HCT116 (cell line): ENCODE results near the gene CYP4F12. TPM values are rescaled to one million over a fixed set of nuclear protein-coding genes. Genes with fewer than 3 reads are reported as not detected.

ENCODE experiments used
- ATAC-seq: fragments of 200-7000 bp; cut with Tn5 transposase; 2 replicates; pipeline ENCODE4 v1.9.1; 2020; ENCODE audit warnings: mild to moderate bottlenecking, moderate library complexity
- BruUV-seq: library from RNA; stranded (reverse); fragments of 400-500 nt; replicated peaks from 2 replicates; lab custom pipeline; 2021; lab: Mats Ljungman, UMichigan
- CTCF ChIA-PET: fragments of 300-600 bp; sonication (Branson Sonifier 250); formaldehyde crosslinking; loops from one replicate; lab custom pipeline; 2021; ENCODE audit warnings: antibody characterized with exemption; lab: Charles Lee
- POLR2A ChIA-PET: fragments of 300-600, 350-600 bp; sonication (Branson Sonifier 250); formaldehyde crosslinking; loops from one replicate; lab custom pipeline; 2021; ENCODE audit warnings: antibody characterized with exemption; lab: Charles Lee
- RAD21 ChIA-PET, 2 experiments: fragments of 300-600 bp; sonication (Branson Sonifier 250); formaldehyde crosslinking; loops; one replicate each; lab custom pipeline; 2023; ENCODE audit warnings: low total read pairs in 2 of 2; ENCODE audit not compliant: uncharacterized antibody in 2 of 2, unreplicated experiment in 2 of 2, low non-redundant PET in 1 of 2; lab: Charles Lee
- DNase-seq: peaks from one replicate; pipeline ENCODE4 v3.0.0-alpha.2; 2010; ENCODE audit warnings: low read depth, low spot score
- H2AFZ ChIP-seq: fragments of 200-600 bp; shearing (Covaris generic), sonication (generic); 2 replicates; pipeline ENCODE4 v1.6.1; 2017; ENCODE audit warnings: low read depth, mixed run types, mixed read lengths, antibody characterized with exemption, low read length; ENCODE audit not compliant: poor library complexity, severe bottlenecking
- H3K27ac ChIP-seq: 2 replicates; pipeline ENCODE4 v1.5.1; 2012; ENCODE audit warnings: low read depth, low read length
- H3K27me3 ChIP-seq: fragments of 200-600 bp; sonication (generic); 2 replicates; pipeline ENCODE4 v1.6.1; 2016; ENCODE audit warnings: mixed run types, low read length, mixed read lengths; ENCODE audit not compliant: insufficient read depth
- H3K36me3 ChIP-seq, 2 experiments: fragments of 200-500 bp in 1 of 2; fragments of 200-600 bp in 1 of 2; sonication (Bioruptor generic) in 1 of 2; sonication (generic) in 1 of 2; 2 replicates each; pipeline versions ENCODE4 v1.5.1 to v1.6.1; 2014 to 2016; ENCODE audit warnings: low read length in 2 of 2, inconsistent platforms in 1 of 2, mixed read lengths in 1 of 2, mixed run types in 1 of 2; ENCODE audit not compliant: insufficient read depth in 2 of 2, control insufficient read depth in 1 of 2
- H3K4me1 ChIP-seq, 2 experiments: fragments of 200-600 bp in 1 of 2; sonication (generic) in 1 of 2; 2 replicates each; pipeline versions ENCODE4 v1.5.1 to v1.6.1; 2012 to 2017; ENCODE audit warnings: low read length in 2 of 2, inconsistent platforms in 1 of 2, mild to moderate bottlenecking in 1 of 2, mixed read lengths in 1 of 2, mixed run types in 1 of 2, moderate library complexity in 1 of 2; ENCODE audit not compliant: insufficient read depth in 2 of 2, control insufficient read depth in 1 of 2
- H3K4me2 ChIP-seq: fragments of 200-600 bp; sonication (generic); 2 replicates; pipeline ENCODE4 v1.6.1; 2017; ENCODE audit warnings: mixed run types, low read length, mixed read lengths
- H3K4me3 ChIP-seq, 2 experiments: fragments of 200-600 bp in 1 of 2; sonication (generic) in 1 of 2; replicated peaks in 1 of 2; 2 replicates each; pipeline ENCODE4 v1.5.1; 2011 to 2016; ENCODE audit warnings: low read length in 2 of 2, control low read depth in 1 of 2, low read depth in 1 of 2, mild to moderate bottlenecking in 1 of 2, mixed read lengths in 1 of 2, mixed run types in 1 of 2
- H3K79me2 ChIP-seq: fragments of 200-600 bp; sonication (generic); 2 replicates; pipeline ENCODE4 v1.6.1; 2017; ENCODE audit warnings: mild to moderate bottlenecking, mixed run types, low read length, moderate library complexity, mixed read lengths; ENCODE audit not compliant: insufficient read depth
- H3K9ac ChIP-seq: fragments of 200-600 bp; sonication (generic); 2 replicates; pipeline ENCODE4 v1.6.1; 2016; ENCODE audit warnings: low read length, mixed read lengths
- H3K9me2 ChIP-seq: fragments of 200-600 bp; sonication (generic), shearing (Covaris generic); 2 replicates; pipeline ENCODE4 v1.6.1; 2017; ENCODE audit warnings: mixed run types, mild to moderate bottlenecking, moderate library complexity; ENCODE audit not compliant: insufficient read depth
- H3K9me3 ChIP-seq, 2 experiments: fragments of 200-500 bp in 1 of 2; fragments of 200-600 bp in 1 of 2; sonication (Bioruptor generic) in 1 of 2; sonication (generic) in 1 of 2; 2 replicates each; pipeline ENCODE4 v1.6.1; 2014 to 2017; ENCODE audit warnings: low read length in 2 of 2, mixed read lengths in 2 of 2, inconsistent platforms in 1 of 2, low read depth in 1 of 2, mild to moderate bottlenecking in 1 of 2, mixed run types in 1 of 2, moderate library complexity in 1 of 2; ENCODE audit not compliant: control insufficient read depth in 1 of 2, insufficient read depth in 1 of 2
- H4K20me1 ChIP-seq: fragments of 200-600 bp; sonication (generic), shearing (Covaris generic); 2 replicates; pipeline ENCODE4 v1.6.1; 2017; ENCODE audit warnings: mixed run types, mild to moderate bottlenecking, moderate library complexity; ENCODE audit not compliant: insufficient read depth
- CTCF ChIP-seq, 3 experiments: fragments of 200-600 bp in 1 of 3; sonication (generic) in 1 of 3; IDR thresholded peaks in 2 of 3; conservative IDR thresholded peaks in 1 of 3; 2 replicates each; pipeline ENCODE4 v1.5.1; 2012 to 2017; ENCODE audit warnings: low read depth in 2 of 3, low read length in 2 of 3, antibody characterized with exemption in 1 of 3, borderline replicate concordance in 1 of 3, control low read depth in 1 of 3, mild to moderate bottlenecking in 1 of 3, mixed read lengths in 1 of 3, mixed run types in 1 of 3, moderate library complexity in 1 of 3; ENCODE audit not compliant: insufficient read depth in 1 of 3
- EZH2phosphoT487 ChIP-seq: fragments of 200-600 bp; IDR thresholded peaks from 2 replicates; pipeline ENCODE4 v1.6.1; 2018; ENCODE audit warnings: antibody characterized with exemption, borderline replicate concordance
- FOSL1 ChIP-seq: IDR thresholded peaks from 2 replicates; pipeline ENCODE4 v1.6.1; 2012; ENCODE audit warnings: low read depth
- POLR2AphosphoS5 ChIP-seq: IDR thresholded peaks from 2 replicates; pipeline ENCODE4 v1.6.1; 2011; ENCODE audit warnings: mild to moderate bottlenecking, low read depth, low read length, moderate library complexity
- RAD21 ChIP-seq: IDR thresholded peaks from 2 replicates; pipeline ENCODE4 v1.6.1; 2012; ENCODE audit warnings: low read depth, mild to moderate bottlenecking
- SRF ChIP-seq: IDR thresholded peaks from 2 replicates; pipeline ENCODE4 v1.6.1; 2012; ENCODE audit warnings: low read depth
- TCF7L2 ChIP-seq: IDR thresholded peaks from 2 replicates; pipeline ENCODE4 v1.7.0; 2011; ENCODE audit warnings: borderline replicate concordance, inconsistent platforms; ENCODE audit not compliant: insufficient read depth, insufficient read length; ENCODE audit errors: extremely low read depth
- YY1 ChIP-seq: IDR thresholded peaks from 2 replicates; pipeline ENCODE4 v1.6.1; 2011; ENCODE audit warnings: low read length, low read depth, moderate library complexity, mild to moderate bottlenecking; ENCODE audit not compliant: insufficient replicate concordance; ENCODE audit errors: extremely low read depth
- ZNF274 ChIP-seq: fragments of 200-500 bp; sonication (Bioruptor generic); IDR thresholded peaks from 2 replicates; pipeline ENCODE4 v1.6.1; 2014; ENCODE audit warnings: mild to moderate bottlenecking, low read depth, low read length, inconsistent platforms
- intact Hi-C: fragments of 100-400 bp; cut with micrococcal nuclease; formaldehyde crosslinking; loops from 2 replicates; pipeline ENCODE4 v1.10.0; 2022
- total RNA-seq: library from RNA; stranded (reverse); gene quantifications from one replicate; pipeline ENCODE4 v1.2.1, GENCODE V29; 2021; ENCODE audit not compliant: unreplicated experiment
- TF ChIP-seq, protein P1 (sequence below): IDR thresholded peaks from 2 replicates; pipeline ENCODE4 v1.6.1; 2011; ENCODE audit warnings: mild to moderate bottlenecking, low read length, moderate library complexity; ENCODE audit not compliant: insufficient replicate concordance; ENCODE audit errors: extremely low read depth
- TF ChIP-seq, protein P2 (sequence below): IDR thresholded peaks from 2 replicates; pipeline ENCODE4 v1.6.1; 2012
- TF ChIP-seq, protein P3 (sequence below): IDR thresholded peaks from 2 replicates; pipeline ENCODE4 v1.6.1; 2012; ENCODE audit warnings: low read depth

CYP4F12 gene
- total RNA-seq, 1 experiment from 2014 or later, result 4.4 TPM

- H3K79me2 ChIP-seq, result no peaks in the 10 kb centered on the region
- intact Hi-C loops, result no loop called here
- RAD21 ChIA-PET, result no interaction called here
- no peak overlapping the region for H3K4me3 ChIP-seq
- DNase-seq (no peak), ATAC-seq (no peak)
- H3K27ac ChIP-seq, result no peak overlapping the region
- no peak overlapping the region for H2AFZ ChIP-seq
- H3K27me3 ChIP-seq, result no peaks in the 10 kb centered on the region
- H3K9me2 ChIP-seq, result no peaks in the 10 kb centered on the region
- peaks cover 16 to 33% of the 10 kb centered on the region in 2 experiments for H3K4me1 ChIP-seq
- POLR2A ChIA-PET, result no interaction called here
- H3K9ac ChIP-seq, result no peak overlapping the region
- TF ChIP-seq EZH2phosphoT487 (no peak), ZNF274 (no peak), FOSL1 (no peak), POLR2AphosphoS5 (no peak), RAD21 (no peak), CTCF (IDR thresholded peaks at IDR 0.05 in 2 of 3, conservative IDR thresholded peaks at IDR 0.05 in 1 of 3; ENCODE audit: borderline replicate concordance in 1 of 3, insufficient read depth in 1 of 3, low read depth in 2 of 3, low read length in 2 of 3) (no peak), TCF7L2 (no peak), SRF (no peak), YY1 (no peak)
- TF ChIP-seq, protein P1, sequence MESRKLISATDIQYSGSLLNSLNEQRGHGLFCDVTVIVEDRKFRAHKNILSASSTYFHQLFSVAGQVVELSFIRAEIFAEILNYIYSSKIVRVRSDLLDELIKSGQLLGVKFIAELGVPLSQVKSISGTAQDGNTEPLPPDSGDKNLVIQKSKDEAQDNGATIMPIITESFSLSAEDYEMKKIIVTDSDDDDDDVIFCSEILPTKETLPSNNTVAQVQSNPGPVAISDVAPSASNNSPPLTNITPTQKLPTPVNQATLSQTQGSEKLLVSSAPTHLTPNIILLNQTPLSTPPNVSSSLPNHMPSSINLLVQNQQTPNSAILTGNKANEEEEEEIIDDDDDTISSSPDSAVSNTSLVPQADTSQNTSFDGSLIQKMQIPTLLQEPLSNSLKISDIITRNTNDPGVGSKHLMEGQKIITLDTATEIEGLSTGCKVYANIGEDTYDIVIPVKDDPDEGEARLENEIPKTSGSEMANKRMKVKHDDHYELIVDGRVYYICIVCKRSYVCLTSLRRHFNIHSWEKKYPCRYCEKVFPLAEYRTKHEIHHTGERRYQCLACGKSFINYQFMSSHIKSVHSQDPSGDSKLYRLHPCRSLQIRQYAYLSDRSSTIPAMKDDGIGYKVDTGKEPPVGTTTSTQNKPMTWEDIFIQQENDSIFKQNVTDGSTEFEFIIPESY, result no peak
- TF ChIP-seq, protein P2, sequence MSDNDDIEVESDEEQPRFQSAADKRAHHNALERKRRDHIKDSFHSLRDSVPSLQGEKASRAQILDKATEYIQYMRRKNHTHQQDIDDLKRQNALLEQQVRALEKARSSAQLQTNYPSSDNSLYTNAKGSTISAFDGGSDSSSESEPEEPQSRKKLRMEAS, result no peak
- TF ChIP-seq, protein P3, sequence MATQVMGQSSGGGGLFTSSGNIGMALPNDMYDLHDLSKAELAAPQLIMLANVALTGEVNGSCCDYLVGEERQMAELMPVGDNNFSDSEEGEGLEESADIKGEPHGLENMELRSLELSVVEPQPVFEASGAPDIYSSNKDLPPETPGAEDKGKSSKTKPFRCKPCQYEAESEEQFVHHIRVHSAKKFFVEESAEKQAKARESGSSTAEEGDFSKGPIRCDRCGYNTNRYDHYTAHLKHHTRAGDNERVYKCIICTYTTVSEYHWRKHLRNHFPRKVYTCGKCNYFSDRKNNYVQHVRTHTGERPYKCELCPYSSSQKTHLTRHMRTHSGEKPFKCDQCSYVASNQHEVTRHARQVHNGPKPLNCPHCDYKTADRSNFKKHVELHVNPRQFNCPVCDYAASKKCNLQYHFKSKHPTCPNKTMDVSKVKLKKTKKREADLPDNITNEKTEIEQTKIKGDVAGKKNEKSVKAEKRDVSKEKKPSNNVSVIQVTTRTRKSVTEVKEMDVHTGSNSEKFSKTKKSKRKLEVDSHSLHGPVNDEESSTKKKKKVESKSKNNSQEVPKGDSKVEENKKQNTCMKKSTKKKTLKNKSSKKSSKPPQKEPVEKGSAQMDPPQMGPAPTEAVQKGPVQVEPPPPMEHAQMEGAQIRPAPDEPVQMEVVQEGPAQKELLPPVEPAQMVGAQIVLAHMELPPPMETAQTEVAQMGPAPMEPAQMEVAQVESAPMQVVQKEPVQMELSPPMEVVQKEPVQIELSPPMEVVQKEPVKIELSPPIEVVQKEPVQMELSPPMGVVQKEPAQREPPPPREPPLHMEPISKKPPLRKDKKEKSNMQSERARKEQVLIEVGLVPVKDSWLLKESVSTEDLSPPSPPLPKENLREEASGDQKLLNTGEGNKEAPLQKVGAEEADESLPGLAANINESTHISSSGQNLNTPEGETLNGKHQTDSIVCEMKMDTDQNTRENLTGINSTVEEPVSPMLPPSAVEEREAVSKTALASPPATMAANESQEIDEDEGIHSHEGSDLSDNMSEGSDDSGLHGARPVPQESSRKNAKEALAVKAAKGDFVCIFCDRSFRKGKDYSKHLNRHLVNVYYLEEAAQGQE, result no peak
- TF ChIP-seq, all 23 proteins: peak for 0
- H3K36me3 ChIP-seq, result no peaks in the 10 kb centered on the region
- peak overlapping the region; percentile 61 for H3K4me2 ChIP-seq
- CTCF ChIA-PET, result interaction anchor here (1.4 kb wide), 1 partner anchor 10 kb away, joined by 4 read pairs; no protein-coding TSS in a partner anchor
- BruUV-seq, result no TSS peak
- H3K9me3 ChIP-seq, result no peaks in the 10 kb centered on the region
- no peaks in the 10 kb centered on the region for H4K20me1 ChIP-seq
These were observed 33.3 kb upstream of the CYP4F12 start for GRCh38 chr19:15639596-15639995.
